Breast epithelium (tissue), 4 donors: ENCODE results near the gene ALOX12B. TPM values are rescaled to one million over a fixed set of nuclear protein-coding genes. Genes with fewer than 3 reads are reported as not detected.
A peak's percentile ranks its signal among the peaks of the same experiment; 100 is the strongest.

Source experiments
- DNase-seq, 2 donors: peaks; one replicate each; pipeline ENCODE4 v3.0.0-alpha.2; 2019; ENCODE audit warnings: low spot score in 2 of 2
- H3K27ac ChIP-seq, 2 donors: fragments of 200-600 bp; sonication (generic) in 1 of 2; one replicate each; pipeline ENCODE4 v1.5.1; 2016 to 2019; ENCODE audit warnings: mild to moderate bottlenecking in 1 of 2
- H3K27me3 ChIP-seq, 2 donors: fragments of 200-600 bp; sonication (generic) in 1 of 2; one replicate each; pipeline versions ENCODE4 v1.5.1 to v1.6.0; 2017 to 2019; ENCODE audit warnings: control low read depth in 1 of 2, mild to moderate bottlenecking in 1 of 2
- H3K36me3 ChIP-seq: fragments of 200-600 bp; one replicate; pipeline ENCODE4 v1.5.1; 2019
- H3K4me1 ChIP-seq, 2 donors: fragments of 200-600 bp; sonication (generic); one replicate each; pipeline ENCODE4 v1.5.1; 2016 to 2019; ENCODE audit warnings: control low read depth in 1 of 2
- H3K4me3 ChIP-seq, 3 donors: fragments of 200-600 bp; sonication (generic); 1 replicate in 2 of 3; 2 replicates in 1 of 3; pipeline ENCODE4 v1.5.1; 2016 to 2019; ENCODE audit warnings: mild to moderate bottlenecking in 3 of 3, moderate library complexity in 2 of 3
- H3K9me3 ChIP-seq, 2 donors: fragments of 200-600 bp; sonication (generic) in 1 of 2; one replicate each; pipeline ENCODE4 v1.5.1; 2016 to 2019; ENCODE audit warnings: control low read depth in 1 of 2
- POLR2A ChIP-seq: fragments of 450-650 bp; IDR thresholded peaks from one replicate; pipeline ENCODE4 v1.6.1; 2016; ENCODE audit warnings: antibody characterized with exemption, mild to moderate bottlenecking, moderate library complexity
- POLR2AphosphoS5 ChIP-seq, 3 donors: sonication (generic); formaldehyde crosslinking; IDR thresholded peaks; one replicate each; pipeline ENCODE4 v1.6.1; 2017; ENCODE audit warnings: antibody characterized with exemption in 3 of 3
- intact Hi-C: fragments of 100-400 bp; cut with DNase I; formaldehyde crosslinking; loops from one replicate; pipeline ENCODE4 v1.15.1; 2023; ENCODE audit warnings: low total_unique reads
- total RNA-seq, 3 donors: library from RNA; depleted of rRNA; stranded (reverse); fragments of >200 nt; gene quantifications; one replicate each; pipeline ENCODE4 v1.1.0, GENCODE V29; 2016
- TF ChIP-seq, protein P1 (sequence below), 3 donors: fragments of 450-650 bp; IDR thresholded peaks; one replicate each; pipeline ENCODE4 v1.5.1; 2016 to 2017; ENCODE audit warnings: antibody characterized with exemption in 3 of 3, mild to moderate bottlenecking in 3 of 3, moderate library complexity in 3 of 3

The ALOX12B gene
- total RNA-seq, 3 donors from 2014 or later = not detected

- no peak overlapping the region for H3K4me3 ChIP-seq
- peaks cover 4 to 5% of the 10 kb centered on the region in 2 donors for H3K4me1 ChIP-seq
- TF ChIP-seq, protein P1, sequence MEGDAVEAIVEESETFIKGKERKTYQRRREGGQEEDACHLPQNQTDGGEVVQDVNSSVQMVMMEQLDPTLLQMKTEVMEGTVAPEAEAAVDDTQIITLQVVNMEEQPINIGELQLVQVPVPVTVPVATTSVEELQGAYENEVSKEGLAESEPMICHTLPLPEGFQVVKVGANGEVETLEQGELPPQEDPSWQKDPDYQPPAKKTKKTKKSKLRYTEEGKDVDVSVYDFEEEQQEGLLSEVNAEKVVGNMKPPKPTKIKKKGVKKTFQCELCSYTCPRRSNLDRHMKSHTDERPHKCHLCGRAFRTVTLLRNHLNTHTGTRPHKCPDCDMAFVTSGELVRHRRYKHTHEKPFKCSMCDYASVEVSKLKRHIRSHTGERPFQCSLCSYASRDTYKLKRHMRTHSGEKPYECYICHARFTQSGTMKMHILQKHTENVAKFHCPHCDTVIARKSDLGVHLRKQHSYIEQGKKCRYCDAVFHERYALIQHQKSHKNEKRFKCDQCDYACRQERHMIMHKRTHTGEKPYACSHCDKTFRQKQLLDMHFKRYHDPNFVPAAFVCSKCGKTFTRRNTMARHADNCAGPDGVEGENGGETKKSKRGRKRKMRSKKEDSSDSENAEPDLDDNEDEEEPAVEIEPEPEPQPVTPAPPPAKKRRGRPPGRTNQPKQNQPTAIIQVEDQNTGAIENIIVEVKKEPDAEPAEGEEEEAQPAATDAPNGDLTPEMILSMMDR (IDR thresholded peaks at IDR 0.05) = no peak
- DNase-seq = no peak
- no peaks in the 10 kb centered on the region for H3K27me3 ChIP-seq
- intact Hi-C loops = loop anchor here (5.0 kb wide), 1 partner anchor 188 kb away; the partner anchor contains the start of genes CYB5D1, NAA38 and TMEM88
- H3K36me3 ChIP-seq = no peaks in the 10 kb centered on the region
- no peak overlapping the region for H3K27ac ChIP-seq
- no peaks in the 10 kb centered on the region for H3K9me3 ChIP-seq
Measured at GRCh38 chr17:8044819-8045810, 42.4 kb downstream of the ALOX12B start.

- intact Hi-C loops = loop anchor here (5.0 kb wide), 1 partner anchor 185 kb away; the partner anchor contains the start of genes CYB5D1, NAA38 and TMEM88
Measured at GRCh38 chr17:8041979-8042378, 45.5 kb downstream of the ALOX12B start.

DNA sequence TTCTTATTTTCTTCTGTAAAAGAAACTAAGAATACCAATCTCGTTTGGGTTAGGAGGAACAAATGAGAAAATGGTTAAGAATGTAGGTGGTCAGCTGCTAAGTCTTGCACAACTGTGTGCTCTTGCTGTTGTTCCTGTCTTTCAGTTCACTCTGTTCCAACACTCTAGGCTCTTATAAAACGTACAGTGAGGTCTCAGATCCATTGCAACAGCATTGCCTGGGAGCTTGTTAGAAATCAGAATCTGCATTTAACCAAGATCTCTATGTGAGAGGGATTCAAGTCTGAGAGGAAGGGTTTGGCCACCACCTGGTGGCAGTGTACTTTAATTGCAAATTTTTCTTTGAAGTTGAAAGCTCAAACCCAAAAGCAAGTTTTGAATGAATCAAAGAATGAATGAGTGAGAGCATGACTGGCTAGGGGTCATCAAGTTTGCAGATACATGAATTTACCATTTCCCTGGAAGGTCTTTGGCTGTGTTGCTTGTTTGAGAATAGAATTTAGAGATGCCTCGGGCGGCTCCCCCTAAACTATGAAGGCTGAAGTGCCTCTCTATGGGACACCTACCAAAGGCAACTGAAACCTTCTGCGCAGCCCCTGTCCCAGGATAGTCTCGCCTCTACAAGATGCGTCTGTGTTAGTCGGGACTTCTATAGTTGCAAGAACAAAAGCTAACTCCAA is 46.1 kb downstream of the ALOX12B start:
- Histone ChIP-seq H3K27ac (peak overlapping the region; percentile 83 to 84), H3K27me3 (peaks cover 0 to 4% of the 10 kb centered on the region in 2 donors), H3K4me1 (peaks cover 4 to 5% of the 10 kb centered on the region in 2 donors), H3K36me3 (no peaks in the 10 kb centered on the region), H3K4me3 (peak overlapping the region in 2 of 3 donors; percentile 40 to 58), H3K9me3 (no peaks in the 10 kb centered on the region)
- peak in 1 of 2 donors; percentile 60 for DNase-seq
- intact Hi-C loops = loop anchor here (5.0 kb wide), 1 partner anchor 184 kb away; the partner anchor contains the start of genes CYB5D1, NAA38 and TMEM88
- TF ChIP-seq POLR2AphosphoS5 (IDR thresholded peaks at IDR 0.05) (peak in 2 of 3 donors; percentile 35 to 82), POLR2A (no peak)
- TF ChIP-seq, protein P1 (IDR thresholded peaks at IDR 0.05) = peak in 2 of 3 donors; percentile 54 to 57

More at GRCh38 chr17:8041979-8042378, 45.5 kb downstream of the ALOX12B start:
- peak overlapping the region; percentile 64 to 83 for H3K27ac ChIP-seq
- H3K9me3 ChIP-seq = no peaks in the 10 kb centered on the region
- DNase-seq = no peak
- no peak overlapping the region for H3K4me3 ChIP-seq
- H3K27me3 ChIP-seq = peaks cover 0 to 4% of the 10 kb centered on the region in 2 donors
- peaks cover 4 to 5% of the 10 kb centered on the region in 2 donors for H3K4me1 ChIP-seq
- H3K36me3 ChIP-seq = no peaks in the 10 kb centered on the region
- TF ChIP-seq POLR2AphosphoS5 (IDR thresholded peaks at IDR 0.05) (no peak), POLR2A (no peak)
- TF ChIP-seq, protein P1 (IDR thresholded peaks at IDR 0.05) = no peak

- Histone ChIP-seq H3K4me3 (peak overlapping the region; percentile 26 to 67 (median 58)), H3K9me3 (no peaks in the 10 kb centered on the region), H3K36me3 (no peaks in the 10 kb centered on the region), H3K27me3 (peaks cover 0 to 4% of the 10 kb centered on the region in 2 donors), H3K27ac (peak overlapping the region; percentile 82 to 83), H3K4me1 (peaks cover 4 to 5% of the 10 kb centered on the region in 2 donors)
- DNase-seq = no peak
- intact Hi-C loops = loop anchor here (5.0 kb wide), 1 partner anchor 182 kb away; the partner anchor contains the start of genes CYB5D1, NAA38 and TMEM88
- TF ChIP-seq POLR2A = no peak
- TF ChIP-seq, protein P1 (IDR thresholded peaks at IDR 0.05) = no peak
- TF ChIP-seq POLR2AphosphoS5 (IDR thresholded peaks at IDR 0.05) = no peak
Measured at GRCh38 chr17:8039611-8040168, 47.8 kb downstream of the ALOX12B start.
